GM12892 (cell line): ENCODE results near the gene STAT6.

ENCODE experiments used
- POLR2A ChIP-seq: IDR thresholded peaks from 2 replicates; pipeline ENCODE4 v1.6.1; 2011; ENCODE audit warnings: low read depth, low read length, control low read depth
- POLR2AphosphoS5 ChIP-seq: IDR thresholded peaks from 2 replicates; pipeline ENCODE4 v1.6.1; 2011; ENCODE audit warnings: low read depth, low read length, control low read depth
- TAF1 ChIP-seq: IDR thresholded peaks from 2 replicates; pipeline ENCODE4 v1.6.1; 2011; ENCODE audit warnings: low read depth, mild to moderate bottlenecking, control low read depth, low read length, borderline replicate concordance

GRCh38 chr12:57057067-57057751 lies 54.0 kb downstream of the STAT6 start:
- TF ChIP-seq POLR2AphosphoS5 = no peak
- no peak for TF ChIP-seq POLR2A
- no peak for TF ChIP-seq TAF1
